Coronary artery (tissue), 2 donors: ENCODE data around the gene NCOA7.

Experiments used
- DNase-seq: peaks from one replicate; pipeline ENCODE4 v3.0.0-alpha.2; 2017; ENCODE audit warnings: low spot score
- H3K27ac ChIP-seq, 2 donors: fragments of 200-600 bp; sonication (generic); one replicate each; pipeline ENCODE4 v1.5.1; 2016 to 2019
- H3K4me3 ChIP-seq: fragments of 200-600 bp; sonication (generic); 2 replicates; pipeline ENCODE4 v1.5.1; 2016; ENCODE audit warnings: mild to moderate bottlenecking, moderate library complexity
- CTCF ChIP-seq: fragments of 200-600 bp; sonication (generic); IDR thresholded peaks from one replicate; pipeline ENCODE4 v1.5.1; 2019; ENCODE audit warnings: antibody characterized with exemption

The NCOA7 gene

GRCh38 chr6:125754566-125754965 lies 36.2 kb upstream of the NCOA7 start:
- no peak for TF ChIP-seq CTCF
- H3K4me3 ChIP-seq: peak overlapping the region; percentile 40
- DNase-seq: no peak
- H3K27ac ChIP-seq: peak overlapping the region; percentile 88 to 98

- Histone ChIP-seq H3K27ac (peak overlapping the region; percentile 86 to 98), H3K4me3 (peak overlapping the region; percentile 60)
- peak; percentile 33 for TF ChIP-seq CTCF
- peak; percentile 78 for DNase-seq
Observed at GRCh38 chr6:125759184-125759902, 31.4 kb upstream of the NCOA7 start.

GRCh38 chr6:125759959-125760457 lies 30.8 kb upstream of the NCOA7 start:
- H3K4me3 ChIP-seq: peak overlapping the region; percentile 60

GRCh38 chr6:125764121-125764671 lies 26.6 kb upstream of the NCOA7 start:
- no peak overlapping the region for H3K4me3 ChIP-seq

More at GRCh38 chr6:125759959-125760457, 30.8 kb upstream of the NCOA7 start:
- no peak for DNase-seq
- peak overlapping the region; percentile 86 to 98 for H3K27ac ChIP-seq
- TF ChIP-seq CTCF: no peak

GRCh38 chr6:125765944-125766343 lies 24.8 kb upstream of the NCOA7 start:
- peak overlapping the region; percentile 19 to 24 for H3K27ac ChIP-seq
- no peak for TF ChIP-seq CTCF
- DNase-seq: no peak
- H3K4me3 ChIP-seq: no peak overlapping the region

More at GRCh38 chr6:125764121-125764671, 26.6 kb upstream of the NCOA7 start:
- no peak for DNase-seq
- H3K27ac ChIP-seq: peak overlapping the region; percentile 41 to 75
- TF ChIP-seq CTCF: no peak

- TF ChIP-seq CTCF: no peak
- H3K4me3 ChIP-seq: no peak overlapping the region
- H3K27ac ChIP-seq: peak overlapping the region; percentile 19 to 24
- DNase-seq: no peak
Observed at GRCh38 chr6:125766641-125767040, 24.1 kb upstream of the NCOA7 start.
